Activated B cell treated with CpG ODN at 0.5 μM for 24 hours (primary cell): ENCODE data around the gene TIPRL. TPM values are rescaled to one million over a fixed set of nuclear protein-coding genes. Genes with fewer than 3 reads are reported as not detected.

Experiments used
- ATAC-seq: fragments of 200-7000 bp; cut with Tn5 transposase; one replicate; pipeline ENCODE4 v1.10.0; 2021; ENCODE audit warnings: low read depth, mild to moderate bottlenecking, moderate library complexity
- CTCF ChIA-PET: fragments of 350-600 bp; sonication (Branson Sonifier 250); formaldehyde crosslinking; loops from one replicate; lab custom pipeline; 2021; ENCODE audit warnings: antibody characterized with exemption; lab: Charles Lee
- POLR2A ChIA-PET: fragments of 350-600 bp; sonication (Branson Sonifier 250); formaldehyde crosslinking; loops from one replicate; lab custom pipeline; 2021; ENCODE audit warnings: antibody characterized with exemption; lab: Charles Lee
- DNase-seq: peaks from one replicate; pipeline ENCODE4 v3.0.0; 2022
- H3K27ac Mint-ChIP-seq: one replicate; pipeline ENCODE4 v1.8.0; 2020; ENCODE audit warnings: mixed read lengths
- H3K27me3 Mint-ChIP-seq: one replicate; pipeline ENCODE4 v1.8.0; 2021; ENCODE audit warnings: mixed read lengths
- H3K36me3 Mint-ChIP-seq: one replicate; pipeline ENCODE4 v1.8.0; 2021; ENCODE audit warnings: low read depth, mixed read lengths
- H3K4me1 Mint-ChIP-seq: one replicate; pipeline ENCODE4 v1.8.0; 2021; ENCODE audit warnings: mixed read lengths
- H3K4me3 Mint-ChIP-seq: one replicate; pipeline ENCODE4 v1.8.0; 2020; ENCODE audit warnings: mild to moderate bottlenecking, mixed read lengths
- H3K9me3 Mint-ChIP-seq: one replicate; pipeline ENCODE4 v1.8.0; 2020; ENCODE audit warnings: mixed read lengths
- intact Hi-C: fragments of 100-400 bp; cut with micrococcal nuclease; formaldehyde crosslinking; loops from one replicate; pipeline ENCODE4 v1.15.1; 2024
- total RNA-seq: library from RNA; stranded (reverse); gene quantifications from 2 replicates; pipeline ENCODE4 v1.2.3, GENCODE V29; 2022
- TF ChIP-seq, protein P1 (sequence below): fragments of 200-600 bp; IDR thresholded peaks from one replicate; pipeline ENCODE4 v1.8.0; 2022; ENCODE audit warnings: antibody characterized with exemption, mild to moderate bottlenecking

Gene TIPRL
- total RNA-seq, 1 donor from 2014 or later = 29.8 TPM

DNA sequence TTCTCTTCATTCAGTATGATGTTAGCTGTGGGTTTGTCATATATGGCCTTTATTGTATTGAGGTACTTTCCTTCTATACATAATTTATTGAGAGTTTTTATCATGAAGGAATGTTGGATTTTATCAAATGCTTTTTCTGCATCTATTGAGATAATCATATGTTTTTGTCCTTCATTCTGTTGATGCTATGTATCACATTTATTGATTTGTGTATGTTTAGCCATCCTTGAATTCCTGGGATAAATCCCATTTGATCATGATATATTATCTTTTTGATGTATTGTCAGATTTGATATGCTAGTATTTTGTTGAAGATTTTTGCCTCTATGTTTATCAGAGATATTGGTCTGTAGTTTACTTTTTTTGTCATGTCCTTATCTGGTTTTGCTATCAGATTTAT, 21.1 kb upstream of the TIPRL start:
- TF ChIP-seq, protein P1, sequence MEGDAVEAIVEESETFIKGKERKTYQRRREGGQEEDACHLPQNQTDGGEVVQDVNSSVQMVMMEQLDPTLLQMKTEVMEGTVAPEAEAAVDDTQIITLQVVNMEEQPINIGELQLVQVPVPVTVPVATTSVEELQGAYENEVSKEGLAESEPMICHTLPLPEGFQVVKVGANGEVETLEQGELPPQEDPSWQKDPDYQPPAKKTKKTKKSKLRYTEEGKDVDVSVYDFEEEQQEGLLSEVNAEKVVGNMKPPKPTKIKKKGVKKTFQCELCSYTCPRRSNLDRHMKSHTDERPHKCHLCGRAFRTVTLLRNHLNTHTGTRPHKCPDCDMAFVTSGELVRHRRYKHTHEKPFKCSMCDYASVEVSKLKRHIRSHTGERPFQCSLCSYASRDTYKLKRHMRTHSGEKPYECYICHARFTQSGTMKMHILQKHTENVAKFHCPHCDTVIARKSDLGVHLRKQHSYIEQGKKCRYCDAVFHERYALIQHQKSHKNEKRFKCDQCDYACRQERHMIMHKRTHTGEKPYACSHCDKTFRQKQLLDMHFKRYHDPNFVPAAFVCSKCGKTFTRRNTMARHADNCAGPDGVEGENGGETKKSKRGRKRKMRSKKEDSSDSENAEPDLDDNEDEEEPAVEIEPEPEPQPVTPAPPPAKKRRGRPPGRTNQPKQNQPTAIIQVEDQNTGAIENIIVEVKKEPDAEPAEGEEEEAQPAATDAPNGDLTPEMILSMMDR = no peak
- Mint-ChIP-seq H3K4me1 (peaks cover 5% of the 10 kb centered on the region), H3K4me3 (no peak overlapping the region), H3K27me3 (peaks cover 11% of the 10 kb centered on the region), H3K27ac (no peak overlapping the region), H3K36me3 (peaks cover 15% of the 10 kb centered on the region), H3K9me3 (peaks cover 31% of the 10 kb centered on the region)
- ATAC-seq = no peak
- ChIA-PET POLR2A (no interaction called here), CTCF (no interaction called here)
- no peak for DNase-seq
- intact Hi-C loops = no loop called here

DNA sequence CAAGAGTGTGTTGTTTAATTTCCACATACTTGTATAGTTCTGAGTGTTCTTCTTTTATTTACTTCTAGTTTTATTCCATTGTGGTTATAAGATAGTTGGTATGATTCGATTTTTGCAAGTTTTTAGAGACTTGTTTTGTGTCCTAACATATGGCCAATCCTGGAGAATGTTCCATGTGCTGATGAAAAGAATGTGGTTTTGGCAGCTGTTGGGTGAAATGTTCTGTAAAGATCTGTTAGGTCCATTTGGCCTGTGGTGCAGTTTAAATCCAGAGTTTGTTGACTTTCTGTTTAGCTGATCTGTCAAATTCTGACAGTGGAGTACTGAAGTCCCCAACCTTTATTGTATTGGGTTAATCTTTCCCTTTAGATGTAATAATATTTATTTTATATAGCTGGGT, 19.5 kb upstream of the TIPRL start:
- ChIA-PET CTCF (interaction anchor here (0.6 kb wide), 1 partner anchor 76 kb away, joined by 3 read pairs; no protein-coding TSS in a partner anchor), POLR2A (no interaction called here)
- no peak overlapping the region for H3K4me3 Mint-ChIP-seq
- ATAC-seq (no peak), DNase-seq (no peak)
- H3K9me3 Mint-ChIP-seq = peaks cover 31% of the 10 kb centered on the region
- peaks cover 14% of the 10 kb centered on the region for H3K4me1 Mint-ChIP-seq
- H3K27me3 Mint-ChIP-seq = peaks cover 11% of the 10 kb centered on the region
- H3K36me3 Mint-ChIP-seq = peaks cover 15% of the 10 kb centered on the region
- intact Hi-C loops = no loop called here
- no peak overlapping the region for H3K27ac Mint-ChIP-seq
- TF ChIP-seq, protein P1 = no peak

DNA sequence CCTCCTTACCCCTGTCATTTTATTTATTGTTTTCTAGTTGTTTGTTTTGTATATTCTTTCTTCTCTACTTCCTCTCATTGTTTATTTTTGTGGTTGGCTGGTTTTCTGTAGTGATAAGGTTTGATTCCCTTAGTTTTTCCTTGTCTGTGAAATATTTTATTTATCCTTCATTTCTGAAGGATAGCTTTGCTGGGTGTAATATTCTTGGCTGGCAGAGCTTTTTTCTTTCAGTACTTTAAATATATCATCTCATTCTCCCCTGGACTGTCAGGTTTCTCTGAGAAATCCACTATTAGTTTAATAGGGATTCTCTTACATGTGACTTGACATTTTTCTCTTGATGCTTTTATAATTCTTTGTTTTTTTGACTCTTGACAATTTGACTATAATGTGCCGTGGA, 18.8 kb upstream of the TIPRL start:
- peaks cover 30% of the 10 kb centered on the region for H3K9me3 Mint-ChIP-seq
- ATAC-seq = no peak
- peaks cover 19% of the 10 kb centered on the region for H3K4me1 Mint-ChIP-seq
- no peak for DNase-seq
- CTCF ChIA-PET = no interaction called here
- H3K36me3 Mint-ChIP-seq = peaks cover 15% of the 10 kb centered on the region
- no peak overlapping the region for H3K27ac Mint-ChIP-seq
- TF ChIP-seq, protein P1 = no peak
- intact Hi-C loops = no loop called here
- H3K4me3 Mint-ChIP-seq = no peak overlapping the region
- POLR2A ChIA-PET = no interaction called here
- peaks cover 11% of the 10 kb centered on the region for H3K27me3 Mint-ChIP-seq

DNA sequence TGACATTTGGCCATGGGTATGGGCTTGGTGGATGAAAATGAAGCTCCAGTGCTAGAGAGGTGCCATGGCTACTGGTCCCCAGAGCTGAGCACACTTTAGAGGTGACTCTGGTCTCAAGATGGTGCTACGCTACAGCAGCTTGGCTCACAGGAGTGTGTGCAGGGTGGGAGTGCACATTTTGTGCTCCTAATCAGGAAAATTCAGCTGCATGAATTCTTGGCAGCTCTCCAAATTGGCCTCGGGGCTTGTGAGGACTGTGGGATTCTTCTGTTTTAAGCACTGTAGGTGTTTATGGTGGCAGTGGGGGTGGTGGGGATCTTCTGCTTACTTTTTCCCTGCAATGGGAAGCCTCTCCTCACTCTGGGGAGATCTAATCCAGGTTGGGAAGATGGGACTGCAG, 17.3 kb upstream of the TIPRL start:
- Mint-ChIP-seq H3K9me3 (peaks cover 29% of the 10 kb centered on the region), H3K4me1 (peaks cover 19% of the 10 kb centered on the region), H3K36me3 (peaks cover 15% of the 10 kb centered on the region), H3K27me3 (peaks cover 11% of the 10 kb centered on the region), H3K4me3 (no peak overlapping the region), H3K27ac (no peak overlapping the region)
- ChIA-PET POLR2A (no interaction called here), CTCF (no interaction called here)
- TF ChIP-seq, protein P1 = no peak
- DNase-seq (no peak), ATAC-seq (no peak)
- intact Hi-C loops = no loop called here

DNA sequence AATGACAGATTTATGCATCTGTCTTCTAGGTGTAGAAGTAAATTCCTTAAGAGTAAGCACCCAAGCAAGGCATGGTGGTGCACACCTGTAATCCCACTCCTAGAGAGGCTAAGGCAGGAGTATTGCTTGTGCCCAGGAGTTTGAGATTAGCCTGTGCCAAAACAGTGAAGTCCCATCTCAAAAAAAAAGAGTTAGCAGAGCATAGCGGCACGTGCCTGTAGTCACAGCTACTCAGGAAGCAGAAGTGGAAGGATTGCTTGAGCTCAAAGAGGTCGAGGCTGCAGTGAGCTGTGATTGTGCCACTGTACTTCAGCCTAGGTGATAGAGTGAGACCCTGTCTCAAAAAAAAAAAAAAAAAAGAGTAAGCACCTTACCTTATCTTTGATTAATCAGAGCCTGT, 15.1 kb upstream of the TIPRL start:
- Mint-ChIP-seq H3K27me3 (peaks cover 7% of the 10 kb centered on the region), H3K4me3 (no peak overlapping the region), H3K36me3 (peaks cover 6% of the 10 kb centered on the region), H3K9me3 (peaks cover 19% of the 10 kb centered on the region), H3K4me1 (peaks cover 19% of the 10 kb centered on the region), H3K27ac (no peak overlapping the region)
- ATAC-seq = peak; percentile 62
- ChIA-PET POLR2A (no interaction called here), CTCF (no interaction called here)
- intact Hi-C loops = no loop called here
- TF ChIP-seq, protein P1 = no peak
- DNase-seq = no peak
